ENCODE measurements around the gene FCGBP.
"Not testable (repeated sequence)": the region's sequence is repeated elsewhere in the genome, so short reads cannot be mapped to it uniquely, and the experiment has no call there.

GRCh38 chr19:39898858-39899257 lies 35.6 kb downstream of the FCGBP start:
- TF ChIP-seq CTCF (conservative IDR thresholded peaks at IDR 0.05; ENCODE audit: low read depth, low read length); FOS (IDR thresholded peaks at IDR 0.05; ENCODE audit: low read depth, low read length); NFE2L2 (IDR thresholded peaks at IDR 0.05; ENCODE audit: low read depth, low read length); POLR2A (IDR thresholded peaks at IDR 0.05; ENCODE audit: low read depth, low read length): not testable (repeated sequence)

Data from IMR-90 (cell line).